Fibroblast of pulmonary artery (primary cell): ENCODE measurements around the gene AKAP13.

Experiments used
- DNase-seq: peaks from one replicate; pipeline ENCODE4 v3.0.0-alpha.2; 2010; ENCODE audit warnings: low read depth
- H3K4me3 ChIP-seq: replicated peaks from 2 replicates; pipeline ENCODE4 v1.5.1; 2011; ENCODE audit warnings: low read depth, mild to moderate bottlenecking, control low read depth, low read length, moderate library complexity
- CTCF ChIP-seq: IDR thresholded peaks from 2 replicates; pipeline ENCODE4 v1.5.1; 2011; ENCODE audit warnings: mild to moderate bottlenecking, control low read depth, low read length, inconsistent platforms; ENCODE audit errors: missing control alignments

Gene AKAP13

GRCh38 chr15:85388566-85389305 lies 8.3 kb downstream of the AKAP13 start:
- no peak overlapping the region for H3K4me3 ChIP-seq
- DNase-seq = no peak
- TF ChIP-seq CTCF = no peak

- TF ChIP-seq CTCF = no peak
- DNase-seq = no peak
- H3K4me3 ChIP-seq = no peak overlapping the region
Measured at GRCh38 chr15:85389306-85389650, 8.9 kb downstream of the AKAP13 start.

GRCh38 chr15:85389772-85390171 lies 9.4 kb downstream of the AKAP13 start:
- TF ChIP-seq CTCF = no peak
- no peak for DNase-seq
- no peak overlapping the region for H3K4me3 ChIP-seq

- TF ChIP-seq CTCF = no peak
- DNase-seq = no peak
- H3K4me3 ChIP-seq = no peak overlapping the region
Measured at GRCh38 chr15:85393210-85393609, 12.8 kb downstream of the AKAP13 start.

GRCh38 chr15:85394554-85395333 lies 14.3 kb downstream of the AKAP13 start:
- no peak for DNase-seq
- TF ChIP-seq CTCF = no peak
- H3K4me3 ChIP-seq = no peak overlapping the region

GRCh38 chr15:85396554-85396953 lies 16.2 kb downstream of the AKAP13 start:
- H3K4me3 ChIP-seq = no peak overlapping the region
- TF ChIP-seq CTCF = no peak
- no peak for DNase-seq
